SK-N-SH (cell line): ENCODE results near the gene ASCL5.

Experiments
- CHD2 ChIP-seq: fragments of 150-350 bp; IDR thresholded peaks from 2 replicates; pipeline ENCODE4 v1.6.1; 2018; ENCODE audit warnings: low read length; ENCODE audit not compliant: partially characterized antibody
- CTCF ChIP-seq: fragments of 200-600 bp; sonication (generic); IDR thresholded peaks from 2 replicates; pipeline ENCODE4 v1.6.1; 2017; ENCODE audit warnings: antibody characterized with exemption, mild to moderate bottlenecking, moderate library complexity
- EP300 ChIP-seq, 2 experiments: IDR thresholded peaks; 2 replicates each; pipeline versions ENCODE4 v1.4.0 to v1.6.1; 2012; ENCODE audit warnings: borderline replicate concordance in 1 of 2, low read depth in 1 of 2, low read length in 1 of 2
- EZH2phosphoT487 ChIP-seq: fragments of 200-600 bp; sonication (generic); IDR thresholded peaks from 2 replicates; pipeline ENCODE4 v1.6.1; 2017; ENCODE audit warnings: low read depth, mixed run types, mild to moderate bottlenecking, antibody characterized with exemption, moderate library complexity, borderline replicate concordance
- JUND ChIP-seq: IDR thresholded peaks from 2 replicates; pipeline ENCODE4 v1.4.0; 2012
- POLR2AphosphoS5 ChIP-seq: IDR thresholded peaks from 2 replicates; pipeline ENCODE4 v1.6.1; 2012; ENCODE audit warnings: low read depth, low read length
- ZBTB33 ChIP-seq: IDR thresholded peaks from 2 replicates; pipeline ENCODE4 v1.4.0; 2012; ENCODE audit warnings: low read depth, borderline replicate concordance
- TF ChIP-seq, protein P1 (sequence below): IDR thresholded peaks from 2 replicates; pipeline ENCODE4 v1.4.0; 2012; ENCODE audit warnings: low read depth

DNA sequence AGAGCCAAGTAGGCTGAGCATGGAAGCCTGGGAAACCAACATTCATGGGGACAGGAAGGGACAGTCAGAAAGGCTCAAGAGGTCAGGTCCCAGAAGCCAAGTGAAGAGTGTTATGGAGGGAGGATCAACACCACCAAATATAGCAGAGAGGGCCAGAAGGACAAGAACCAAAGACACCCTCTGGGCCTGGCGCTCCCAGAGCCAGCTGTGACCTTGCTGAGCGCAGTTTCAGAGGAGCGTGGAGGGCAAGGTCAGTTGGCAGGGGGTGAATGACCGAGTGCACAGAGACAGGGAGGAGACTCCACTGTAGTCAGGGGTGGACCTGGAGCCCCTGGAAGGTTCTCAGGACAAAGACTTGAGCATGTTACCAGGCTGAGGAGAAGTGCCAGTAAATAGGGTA lies 4.4 kb upstream of the ASCL5 start:
- no peak for TF ChIP-seq CTCF
- TF ChIP-seq POLR2AphosphoS5 = no peak
- TF ChIP-seq ZBTB33 = no peak
- no peak for TF ChIP-seq EZH2phosphoT487
- no peak for TF ChIP-seq CHD2
- TF ChIP-seq, protein P1, sequence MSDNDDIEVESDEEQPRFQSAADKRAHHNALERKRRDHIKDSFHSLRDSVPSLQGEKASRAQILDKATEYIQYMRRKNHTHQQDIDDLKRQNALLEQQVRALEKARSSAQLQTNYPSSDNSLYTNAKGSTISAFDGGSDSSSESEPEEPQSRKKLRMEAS = no peak
- TF ChIP-seq JUND = no peak
- TF ChIP-seq EP300 (IDR thresholded peaks at IDR 0.05; ENCODE audit: borderline replicate concordance in 1 of 2, low read depth in 1 of 2, low read length in 1 of 2) = no peak
